HG03439 (cell line): ENCODE results near the gene CARD11.
"Not testable (repeated sequence)": the region's sequence is repeated elsewhere in the genome, so short reads cannot be mapped to it uniquely, and the experiment has no call there.

Source experiments
- ATAC-seq: cut with Tn5 transposase; IDR thresholded peaks from one replicate; pipeline ENCODE4 v1.9.1; 2021; ENCODE audit warnings: mild to moderate bottlenecking, moderate library complexity; ENCODE audit not compliant: unreplicated experiment

The CARD11 gene

DNA sequence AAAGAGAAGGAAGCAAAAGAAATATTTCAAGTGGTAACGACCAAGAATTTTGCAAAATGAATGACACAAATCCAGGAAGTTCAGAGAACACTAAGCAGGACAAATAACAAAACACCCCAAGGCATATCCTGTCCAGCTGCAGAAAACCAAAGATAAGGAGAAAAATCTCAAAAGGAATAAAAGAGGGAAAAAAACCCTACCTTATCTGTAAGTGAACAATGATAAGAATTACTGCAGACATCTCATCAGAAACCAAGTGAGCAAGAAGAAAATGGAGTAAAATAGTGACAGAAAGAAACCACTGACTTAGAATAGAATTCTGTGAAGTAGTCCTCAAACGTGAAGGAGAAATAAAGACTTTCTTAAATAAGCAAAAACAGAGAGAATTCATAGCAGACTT, 21.8 kb downstream of the CARD11 start:
- no peak for ATAC-seq

DNA sequence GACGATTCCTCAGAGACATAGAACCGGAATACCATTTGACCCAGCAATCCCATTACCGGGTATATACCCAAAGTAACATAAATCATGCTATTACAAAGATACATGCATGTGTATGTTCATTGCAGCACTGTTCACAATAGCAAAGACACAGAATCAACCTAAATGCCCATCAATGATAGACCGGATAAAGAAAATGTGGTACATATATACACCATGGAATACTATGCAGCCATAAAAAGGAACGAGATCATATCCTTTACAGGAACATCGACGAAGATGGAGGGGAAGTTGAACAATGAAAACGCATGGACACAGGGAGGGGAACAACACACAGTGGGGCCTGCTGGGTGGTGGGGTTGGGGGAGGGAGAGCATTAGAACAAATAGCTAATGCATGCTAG, 22.4 kb downstream of the CARD11 start:
- ATAC-seq = not testable (repeated sequence)

DNA sequence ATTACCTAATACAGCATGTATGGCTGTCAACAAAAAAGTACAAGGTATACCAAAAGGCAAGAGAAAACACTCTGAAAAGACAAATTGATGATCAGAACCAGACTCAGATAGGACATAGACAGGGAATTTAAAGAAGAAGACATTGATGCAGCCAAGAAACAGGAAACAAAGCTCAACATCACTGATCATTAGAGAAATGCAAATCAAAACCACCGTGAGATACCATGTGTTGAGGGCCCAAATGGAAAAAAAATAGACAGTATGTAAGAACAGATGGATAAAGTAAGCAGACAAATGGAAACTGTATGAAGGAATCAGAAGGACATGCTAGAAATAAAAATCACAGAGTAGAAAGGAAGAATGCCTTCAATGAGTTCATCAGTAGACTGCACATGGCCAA, 23.3 kb downstream of the CARD11 start:
- no peak for ATAC-seq

DNA sequence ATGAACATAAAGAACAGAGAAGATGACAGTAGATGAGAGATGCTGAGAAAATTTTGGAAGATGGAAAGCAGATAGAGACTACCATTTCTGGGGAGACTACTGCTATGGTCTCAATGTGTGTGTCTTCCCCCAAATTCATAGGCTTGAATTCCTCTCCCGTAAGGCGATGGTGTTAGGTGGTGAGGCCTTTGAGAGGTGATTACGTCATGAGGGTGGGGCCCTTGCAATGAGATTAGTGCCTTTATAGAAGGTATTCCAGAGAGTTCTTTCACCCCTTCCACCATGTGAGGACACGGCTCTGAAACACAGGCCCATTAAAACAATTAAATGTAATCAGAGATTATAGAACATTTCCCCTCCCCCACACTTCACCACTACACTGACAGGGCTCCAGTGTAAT, 23.9 kb downstream of the CARD11 start:
- no peak for ATAC-seq

DNA sequence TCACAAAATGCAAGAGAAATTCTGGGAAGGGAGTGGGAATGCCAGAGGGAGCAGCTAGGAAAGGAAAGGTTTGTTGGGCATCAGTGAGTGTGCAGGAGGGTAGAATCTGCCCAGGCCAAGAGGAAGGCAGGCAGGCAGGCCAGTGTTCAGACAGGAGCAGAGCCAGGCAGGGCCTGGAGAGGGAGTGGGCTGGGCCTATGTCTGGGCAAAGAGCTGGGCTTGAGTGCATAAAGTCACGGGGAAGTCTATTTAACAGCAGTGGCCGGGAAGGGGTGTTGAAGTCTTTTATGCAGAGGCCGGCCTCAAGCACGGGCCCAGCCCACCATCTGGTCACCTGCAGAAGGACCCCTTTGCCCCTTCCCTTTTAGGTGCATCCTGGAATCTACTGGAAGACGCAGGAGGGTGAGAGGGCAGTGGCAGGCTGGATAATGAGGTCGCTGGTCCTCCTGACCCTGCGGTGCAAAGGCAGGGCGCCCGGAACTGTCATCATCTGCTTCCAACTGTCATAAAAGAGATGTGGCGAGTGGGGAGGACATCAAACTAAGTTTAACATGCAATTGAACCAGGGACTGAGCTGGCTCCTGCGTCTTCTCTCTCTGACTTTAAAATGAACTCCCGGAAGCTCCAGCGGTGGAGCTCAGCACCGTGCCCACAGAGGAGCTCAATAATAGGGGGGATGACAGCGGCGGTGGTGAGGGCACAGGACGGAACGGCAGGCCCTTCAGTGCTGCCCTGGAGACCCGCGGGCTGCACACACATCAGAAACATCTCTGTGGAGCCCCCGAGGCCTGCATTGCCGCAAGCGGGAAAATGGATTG, 29.5 kb downstream of the CARD11 start:
- no peak for ATAC-seq

DNA sequence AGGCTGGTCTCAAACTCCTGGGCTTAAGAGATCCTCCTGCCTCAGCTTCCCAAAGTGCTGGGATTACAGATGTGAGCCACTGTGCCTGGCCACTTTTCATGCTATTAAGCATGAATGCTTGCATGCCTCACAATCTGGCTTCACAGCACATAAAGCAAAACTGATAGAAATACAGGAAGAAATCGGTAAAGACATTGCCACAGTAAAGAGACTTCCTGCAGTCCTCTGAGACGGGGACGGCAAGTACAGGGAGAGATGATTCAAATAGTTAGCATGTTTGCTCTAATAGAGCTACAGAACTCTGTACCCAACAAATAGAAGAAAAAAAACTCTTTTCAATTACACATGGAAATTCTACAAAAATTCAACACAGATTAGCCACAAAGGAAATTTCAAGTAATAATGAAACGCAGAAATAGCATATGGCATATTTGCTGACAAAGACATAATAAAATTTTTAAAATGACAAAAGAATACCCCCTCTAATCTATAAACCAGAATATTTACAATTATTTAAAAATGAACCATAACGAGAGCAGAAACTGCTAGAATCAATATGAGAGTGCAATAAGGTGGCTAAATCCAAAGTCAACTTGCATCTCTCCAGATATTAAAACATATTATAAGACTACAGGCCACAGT, 32.3 kb downstream of the CARD11 start:
- no peak for ATAC-seq

DNA sequence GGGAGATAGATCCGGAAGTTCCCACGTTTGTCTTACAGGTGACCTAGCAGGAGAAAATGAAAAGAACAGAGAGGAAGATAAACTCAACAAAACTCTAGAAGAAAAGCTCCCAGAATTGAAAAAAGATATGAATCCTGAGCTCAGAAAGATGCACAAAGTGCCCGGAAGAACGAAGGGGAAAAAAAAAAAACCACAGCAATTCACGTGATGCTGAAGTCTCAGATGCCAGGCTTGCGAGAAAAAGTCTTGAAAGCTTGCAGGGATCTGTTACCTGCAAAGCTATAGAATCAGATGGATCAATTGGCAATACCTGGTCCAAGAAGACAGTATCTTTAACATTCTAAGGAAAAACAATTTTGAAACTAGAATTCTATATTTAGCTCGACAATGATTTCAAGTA, 33.5 kb downstream of the CARD11 start:
- no peak for ATAC-seq

DNA sequence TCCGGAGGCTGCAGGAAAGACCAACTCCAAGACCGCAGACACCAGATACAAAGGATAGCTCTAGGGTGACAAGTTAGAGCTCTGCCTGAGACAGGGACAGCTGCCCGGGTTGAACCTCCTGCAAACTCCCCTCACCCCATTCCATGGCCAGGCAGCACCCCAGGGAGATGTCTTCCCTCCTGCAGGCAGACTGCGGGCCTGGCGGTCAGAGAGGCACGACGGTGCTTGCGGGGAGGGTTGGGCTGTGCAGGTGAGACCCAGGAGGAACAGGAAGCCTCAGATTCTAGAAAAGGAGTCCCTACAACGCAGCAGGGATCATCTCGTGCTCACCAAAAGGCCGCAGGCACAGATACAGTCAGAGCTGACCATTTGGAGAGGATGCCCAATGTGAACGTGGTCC, 34.6 kb downstream of the CARD11 start:
- no peak for ATAC-seq

DNA sequence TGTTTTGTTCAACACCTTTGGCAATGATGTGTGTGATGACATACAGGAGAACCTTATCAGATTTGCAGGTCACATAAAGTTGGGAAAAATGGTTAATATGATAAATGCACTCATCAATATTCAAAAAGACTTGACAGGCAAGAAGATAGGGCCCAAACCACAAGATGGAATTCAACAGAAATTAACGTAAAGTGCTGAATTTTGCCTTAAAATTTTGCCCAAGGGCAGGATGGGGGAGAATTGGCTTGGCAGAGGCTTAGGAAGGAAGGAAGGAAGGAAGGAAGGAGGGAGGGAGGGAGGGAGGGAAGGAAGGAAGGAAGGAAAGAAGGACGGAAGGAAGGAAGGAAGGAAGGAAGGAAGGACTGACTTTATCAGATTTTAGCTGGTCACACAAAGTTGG, 35.3 kb downstream of the CARD11 start:
- ATAC-seq = no peak

DNA sequence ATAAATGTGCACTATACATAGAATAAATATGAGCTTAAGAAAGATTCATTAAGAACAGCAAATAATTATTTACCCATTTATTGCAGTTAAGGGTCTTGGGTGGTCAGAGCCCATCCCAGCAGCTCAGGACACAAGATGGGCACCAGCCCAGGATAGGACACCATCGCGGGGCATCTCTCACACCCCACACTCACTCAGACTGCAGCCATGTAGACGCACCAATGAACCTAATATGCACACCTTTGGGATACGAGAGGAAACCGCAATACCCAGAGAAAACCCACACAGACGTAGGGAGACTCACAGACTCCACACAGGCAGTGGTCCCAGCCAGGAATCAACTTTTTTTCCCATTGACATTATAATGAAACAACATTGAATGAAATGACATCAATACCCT, 36.0 kb downstream of the CARD11 start:
- no peak for ATAC-seq

DNA sequence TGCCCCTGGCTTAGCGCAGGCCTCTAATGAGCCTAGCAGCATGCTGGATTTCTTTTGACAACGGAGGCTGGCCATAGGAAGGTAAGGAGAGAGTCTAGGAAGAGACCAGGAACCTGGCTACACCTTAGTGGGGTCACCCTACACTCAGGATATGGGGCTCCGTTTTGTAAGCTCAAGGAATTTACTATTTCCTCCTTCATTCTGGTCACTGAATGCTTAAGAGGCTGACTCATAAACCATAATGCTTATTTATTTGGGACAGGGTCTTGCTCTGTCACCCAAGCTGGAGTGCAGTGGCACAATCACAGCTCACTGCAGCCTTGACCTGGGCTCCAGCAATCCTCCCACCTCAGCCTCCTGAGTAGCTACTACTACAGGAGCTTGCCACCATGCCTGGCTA, 38.4 kb downstream of the CARD11 start:
- no peak for ATAC-seq

DNA sequence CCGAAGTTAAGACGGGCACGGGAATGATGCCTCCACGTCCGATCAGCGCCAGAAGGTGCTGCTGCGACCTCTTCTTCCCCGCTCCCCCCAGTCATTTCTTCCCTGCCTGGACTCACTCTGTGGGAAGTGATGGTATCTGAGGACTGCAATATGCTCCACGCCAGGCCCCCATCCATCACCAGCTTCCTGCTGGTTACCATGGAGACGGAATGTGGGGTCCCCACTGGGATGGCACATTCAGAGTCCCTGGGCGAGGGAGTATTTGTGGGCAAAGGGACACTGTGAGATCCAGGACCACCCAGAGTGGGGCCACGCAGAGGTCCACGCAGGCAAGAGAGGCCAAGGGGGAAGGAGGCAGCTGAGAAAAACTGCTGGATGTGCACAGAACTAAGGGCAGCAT, 39.7 kb downstream of the CARD11 start:
- ATAC-seq = no peak

DNA sequence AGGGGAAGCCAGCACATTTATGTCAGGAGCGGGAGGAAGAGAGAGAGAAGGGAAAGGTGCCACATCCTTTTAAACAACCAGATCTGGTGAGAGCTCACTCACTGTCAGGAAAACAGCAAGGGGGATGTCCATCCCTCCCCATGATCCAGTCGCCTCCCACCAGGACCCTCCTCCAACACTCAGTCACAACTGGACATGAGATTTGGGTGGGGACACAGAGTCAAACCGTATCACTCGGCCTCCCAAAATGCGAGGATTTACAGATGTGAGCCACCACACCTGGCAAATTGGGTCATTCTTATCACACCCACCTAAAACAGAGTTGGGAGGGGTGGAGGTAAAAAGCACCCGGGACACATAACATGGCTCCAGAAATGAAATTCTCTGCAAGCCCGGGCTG, 41.0 kb downstream of the CARD11 start:
- no peak for ATAC-seq

DNA sequence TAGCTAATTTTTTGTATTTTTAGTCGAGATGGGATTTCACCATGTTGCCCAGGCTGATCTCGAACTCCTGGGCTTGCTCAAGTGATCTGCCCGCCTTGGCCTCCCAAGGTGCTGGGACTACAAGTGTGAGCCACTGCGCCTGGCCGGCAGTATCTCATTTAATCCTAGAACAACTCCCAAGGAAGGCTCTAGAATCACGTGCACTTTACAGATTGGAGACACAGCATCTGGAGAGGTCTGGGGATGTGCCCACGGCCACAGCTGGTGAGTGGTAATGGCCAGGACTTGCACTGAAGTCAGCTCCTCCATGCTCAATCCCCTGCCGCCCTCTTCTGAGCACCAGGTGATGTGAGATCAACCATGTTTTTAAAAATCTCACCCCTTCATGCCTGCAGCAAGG, 43.1 kb downstream of the CARD11 start:
- no peak for ATAC-seq

DNA sequence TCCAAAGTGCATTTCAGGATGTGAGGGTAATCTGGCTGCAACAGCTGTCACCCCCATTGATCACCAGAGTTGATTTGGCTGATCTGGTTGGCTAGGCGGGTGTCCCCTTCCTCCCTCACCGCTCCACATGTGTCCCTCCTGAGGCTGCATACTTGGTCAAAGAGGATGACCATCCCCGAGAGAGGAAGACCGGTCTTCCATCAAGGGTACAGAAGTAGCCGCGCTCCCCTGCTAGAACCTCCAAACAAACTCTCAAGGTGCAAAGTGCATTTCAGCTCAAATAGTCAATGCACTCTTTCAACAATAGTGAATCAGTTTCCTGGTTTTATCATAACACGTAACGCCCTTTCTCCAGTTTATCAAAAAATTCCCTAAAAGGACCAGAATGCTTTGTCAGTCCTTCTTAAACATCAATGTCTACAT, 44.6 kb downstream of the CARD11 start:
- ATAC-seq = no peak

DNA sequence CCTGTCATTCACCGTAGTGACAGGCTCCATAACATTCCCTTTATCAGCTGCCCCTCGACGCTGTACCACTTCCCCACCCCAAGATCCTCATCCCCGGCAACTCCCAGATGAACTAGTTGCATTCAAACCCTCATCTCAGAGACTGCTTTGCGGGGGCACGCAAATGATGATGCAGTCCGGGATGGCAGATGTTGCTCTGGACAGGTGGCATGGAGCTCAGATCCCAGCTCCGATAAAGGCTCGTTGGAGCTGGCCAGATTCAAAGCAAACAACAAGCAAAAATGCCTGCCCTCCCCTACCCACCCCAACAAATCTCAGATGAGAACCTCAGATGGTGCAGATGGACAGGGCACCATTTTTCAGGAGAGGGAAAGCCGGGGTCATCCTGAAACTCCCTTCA, 46.7 kb downstream of the CARD11 start:
- no peak for ATAC-seq

DNA sequence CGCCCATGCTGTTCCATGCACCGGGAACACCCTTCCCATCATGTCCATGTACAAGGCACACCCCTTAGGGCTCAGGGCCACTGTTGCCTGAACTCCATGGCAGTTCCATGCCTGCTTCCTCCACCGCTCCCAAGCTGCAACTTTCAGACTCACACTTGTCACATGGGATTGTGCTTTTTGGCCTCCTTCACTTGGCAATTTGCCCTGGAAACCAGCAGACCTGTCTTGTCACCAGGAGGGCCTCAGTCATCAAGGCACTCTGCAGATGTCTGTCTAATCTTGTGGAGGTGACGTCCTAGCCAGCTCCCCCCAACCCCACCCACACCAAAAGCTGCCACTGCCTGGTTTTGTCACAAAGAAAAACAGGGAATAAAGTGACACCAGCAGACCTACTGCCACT, 47.5 kb downstream of the CARD11 start:
- no peak for ATAC-seq

DNA sequence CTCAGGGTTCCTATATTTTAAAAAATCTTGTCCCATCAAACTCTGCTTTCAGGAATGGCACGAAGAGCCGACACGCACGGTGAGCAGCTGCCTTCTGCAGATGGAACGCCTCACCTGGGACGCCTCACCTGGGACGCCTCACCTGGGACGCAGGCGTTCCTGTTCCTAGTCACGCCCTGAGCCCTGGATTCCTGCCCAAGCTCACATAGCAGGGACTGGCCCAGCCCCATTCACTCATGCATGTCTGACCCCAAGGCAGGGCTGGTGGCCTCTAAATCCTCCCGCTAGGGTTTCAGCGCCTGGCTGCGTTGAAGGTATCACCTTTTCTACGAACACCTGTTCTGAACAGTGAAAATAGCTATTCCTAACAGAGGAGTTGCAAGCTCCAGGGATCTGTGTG, 49.8 kb downstream of the CARD11 start:
- no peak for ATAC-seq

DNA sequence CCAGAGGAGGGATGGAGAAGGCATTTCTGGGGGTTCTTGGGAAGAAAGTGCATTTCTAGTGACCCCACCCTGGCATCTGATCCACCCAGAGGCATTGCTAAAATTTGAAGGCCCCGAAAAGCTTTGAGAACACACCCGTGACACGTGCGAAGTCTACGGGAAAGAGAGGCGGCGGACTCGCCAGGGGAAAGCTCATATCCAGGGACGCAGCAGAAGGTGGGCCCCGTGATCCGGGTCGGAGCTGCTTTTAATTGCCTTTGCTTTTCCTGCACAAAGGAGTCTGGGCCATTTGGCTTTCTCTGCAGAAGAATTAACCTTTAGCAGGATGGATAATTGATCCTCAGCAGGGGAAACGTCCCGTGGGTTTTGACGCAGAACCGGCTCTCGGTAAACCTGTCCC, 50.3 kb downstream of the CARD11 start:
- no peak for ATAC-seq

DNA sequence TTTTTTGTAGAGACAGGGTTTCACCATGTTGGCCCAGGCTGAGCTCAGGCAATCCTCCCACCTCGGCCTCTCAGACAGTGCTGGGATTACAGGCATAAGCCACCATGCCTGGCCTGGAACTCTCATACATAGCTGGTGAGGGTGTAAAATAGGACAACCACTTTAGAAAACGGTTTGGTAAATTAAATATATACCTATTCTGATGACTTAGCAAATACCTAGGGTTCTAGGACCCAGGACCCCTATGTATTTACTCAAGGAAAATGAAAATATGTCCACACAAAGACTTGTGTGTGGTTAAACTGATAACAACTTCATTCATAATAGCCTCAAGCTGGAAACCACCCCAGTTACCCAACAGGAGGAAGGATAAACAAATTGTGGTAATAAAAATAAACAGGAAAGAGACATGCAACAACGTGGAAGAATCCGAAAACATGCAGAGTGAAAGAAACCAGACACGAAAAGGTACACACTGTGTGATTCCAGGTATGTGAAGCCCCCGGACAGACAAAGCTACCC, 52.7 kb downstream of the CARD11 start:
- no peak for ATAC-seq

DNA sequence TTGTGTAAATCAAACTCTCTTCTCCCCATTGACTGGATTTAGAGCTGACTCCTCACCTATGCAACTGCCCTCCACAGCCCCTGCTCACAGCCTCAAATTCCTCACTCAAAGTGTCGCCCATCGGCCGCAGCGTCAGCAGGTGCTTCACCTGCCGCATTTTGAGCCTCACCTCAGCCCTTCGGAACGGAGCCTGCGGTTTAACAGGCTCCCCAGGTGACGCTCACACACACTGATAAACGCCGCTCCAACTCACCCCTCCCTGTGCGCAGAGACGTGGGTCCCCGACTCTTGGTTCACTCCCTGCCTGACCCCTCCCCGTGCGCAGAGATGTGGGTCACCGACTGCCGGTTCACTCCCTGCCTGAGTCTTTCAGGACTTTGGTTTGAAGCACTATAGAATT, 57.1 kb downstream of the CARD11 start:
- no peak for ATAC-seq

DNA sequence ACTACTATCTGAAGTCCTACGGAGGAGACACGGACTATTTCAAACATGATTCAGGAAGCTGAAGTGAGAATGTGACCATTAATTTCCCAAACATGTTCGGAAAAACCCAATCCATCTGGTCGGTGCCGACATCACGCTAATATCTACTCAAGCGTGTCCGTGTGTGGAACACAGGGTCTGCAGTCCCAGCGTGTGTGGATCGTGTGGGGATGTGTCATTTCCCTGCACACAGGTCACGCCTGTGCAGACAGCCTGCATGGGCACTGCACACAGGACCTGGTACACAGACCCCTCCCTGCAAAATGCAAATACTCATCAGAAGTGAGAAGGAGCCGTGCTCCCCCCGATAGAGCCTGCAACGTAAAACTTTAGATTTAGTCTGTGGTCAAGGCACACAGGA, 57.8 kb downstream of the CARD11 start:
- no peak for ATAC-seq

DNA sequence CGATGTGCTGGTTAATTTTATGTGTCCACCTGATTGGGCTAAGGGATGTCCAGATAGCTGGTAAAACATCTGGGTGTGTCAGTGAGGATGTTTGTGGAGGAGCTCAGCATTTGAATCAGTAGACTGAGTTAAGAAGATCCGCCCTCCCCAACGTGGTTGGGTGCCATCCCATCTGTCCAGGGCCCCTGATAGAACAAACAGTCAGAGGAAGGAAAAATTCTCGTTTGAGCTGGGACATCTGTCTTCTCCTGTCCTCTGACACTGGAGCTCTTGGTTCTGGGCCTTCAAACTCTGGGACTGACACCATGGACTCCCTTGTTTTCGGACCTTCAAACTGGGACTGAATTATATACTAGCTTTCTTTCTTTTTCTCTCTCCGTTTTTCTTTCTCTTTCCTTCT, 59.6 kb downstream of the CARD11 start:
- no peak for ATAC-seq
